Left ventricle myocardium superior (tissue), 1 donor: ENCODE results near the gene CCDC32. TPM values are rescaled to one million over a fixed set of nuclear protein-coding genes. Genes with fewer than 3 reads are reported as not detected.

Experiments used
- ATAC-seq: fragments of 200-7000 bp; cut with Tn5 transposase; one replicate; pipeline ENCODE4 v1.9.1; 2020; ENCODE audit warnings: mild to moderate bottlenecking, moderate library complexity
- DNase-seq: peaks from one replicate; pipeline ENCODE4 v3.0.0-alpha.2; 2020
- intact Hi-C: fragments of 100-400 bp; cut with micrococcal nuclease; formaldehyde crosslinking; loops from one replicate; pipeline ENCODE4 v1.11.0; 2022
- total RNA-seq: library from RNA; stranded (reverse); fragmentation: NEBNext Ultra II Directional; extraction: Animal tissue kit (Norgen Biotek cat#: 25700); gene quantifications from one replicate; pipeline ENCODE4 v1.2.1, GENCODE V29; 2021
- donor health status: DM: no; HTN: yes; CAD: no; lungs with severe emphysema.

CCDC32 gene
- total RNA-seq, 1 donor from 2014 or later = 17.5 TPM

DNA sequence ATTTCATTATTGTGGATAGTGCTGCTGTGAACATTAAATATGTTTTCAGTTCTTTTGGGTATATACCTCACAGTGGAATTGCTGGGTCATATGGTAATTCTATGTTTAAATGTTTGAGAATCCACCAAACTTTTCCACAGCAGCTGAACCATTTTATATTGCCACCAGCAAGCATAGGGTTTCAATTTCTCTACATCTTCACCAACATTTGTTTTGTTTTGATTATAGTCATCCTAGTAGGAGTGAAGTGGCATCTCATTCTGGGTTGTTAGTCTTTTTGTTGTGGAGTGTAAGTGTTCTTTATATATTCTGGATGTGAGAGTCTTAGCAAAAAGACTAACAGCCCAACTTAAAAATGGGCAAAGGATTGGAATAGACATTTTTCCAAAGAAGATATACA is 10.3 kb upstream of the CCDC32 start:
- intact Hi-C loops = no loop called here

GRCh38 chr15:40569129-40569953 is 4.5 kb upstream of the CCDC32 start, which contains the start of gene RPUSD2:
Gene RPUSD2, plus strand, starts transcription at chr15:40569299. Its CDS starts 39 bp downstream, at chr15:40569338.
- peak; percentile 94 for DNase-seq
- ATAC-seq = peak; percentile 82
- intact Hi-C loops = no loop called here

More for the DNA sequence above, 10.3 kb upstream of the CCDC32 start:
- ATAC-seq = no peak
- no peak for DNase-seq

- intact Hi-C loops = no loop called here
These were observed 2.3 kb upstream of the CCDC32 start for GRCh38 chr15:40567111-40567510.

GRCh38 chr15:40565333-40566238 is 744 bp upstream of the CCDC32 start:
- no peak for DNase-seq
- ATAC-seq = no peak
- intact Hi-C loops = no loop called here

More at GRCh38 chr15:40567111-40567510, 2.3 kb upstream of the CCDC32 start:
- DNase-seq = no peak
- no peak for ATAC-seq

DNA sequence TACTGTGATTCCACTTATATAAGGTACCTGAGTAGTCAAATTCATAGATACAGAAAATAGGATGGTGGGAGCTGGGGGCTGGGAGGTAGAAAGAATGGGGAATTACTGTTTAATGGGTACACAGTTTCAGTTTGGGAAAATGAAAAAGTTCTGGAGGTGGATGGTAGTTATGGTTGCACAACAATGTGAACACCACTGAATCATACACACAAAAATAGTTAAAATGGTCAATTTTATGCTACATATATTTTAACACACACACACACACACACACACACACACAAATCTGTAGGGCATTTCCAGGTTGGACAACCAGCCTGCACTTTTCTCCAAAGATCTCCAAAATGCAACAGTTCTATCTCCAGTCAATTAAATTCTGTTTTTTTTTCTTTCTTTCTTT is 1.4 kb downstream of the CCDC32 start:
- ATAC-seq = no peak
- intact Hi-C loops = no loop called here
- no peak for DNase-seq

DNA sequence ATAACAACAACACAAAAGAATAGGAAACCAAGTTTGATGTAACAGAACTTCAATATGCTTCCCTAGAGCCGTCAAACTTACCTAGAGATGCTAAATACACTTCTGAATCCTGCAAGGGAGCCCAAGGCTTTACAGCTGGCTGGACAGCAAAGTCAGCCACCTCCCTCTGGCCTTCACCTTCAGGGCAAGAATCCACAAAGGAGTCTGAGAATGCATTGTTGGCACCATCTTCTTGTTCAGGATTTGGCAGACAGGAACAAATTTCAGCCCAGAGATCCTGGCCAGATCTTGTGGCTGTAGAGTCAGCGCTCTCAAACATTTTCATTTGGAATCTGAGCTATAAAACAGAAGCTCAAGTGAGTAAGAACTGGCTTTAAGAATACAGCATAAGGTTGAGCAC is 2.2 kb downstream of the CCDC32 start:
- ATAC-seq (no peak), DNase-seq (no peak)
- intact Hi-C loops = no loop called here

GRCh38 chr15:40558952-40559742 is 5.7 kb downstream of the CCDC32 start:
- ATAC-seq (no peak), DNase-seq (no peak)
- intact Hi-C loops = no loop called here

- ATAC-seq = no peak
- intact Hi-C loops = no loop called here
- DNase-seq = no peak
These were observed 9.0 kb downstream of the CCDC32 start for GRCh38 chr15:40555876-40556275.

GRCh38 chr15:40554161-40554525 is 10.7 kb downstream of the CCDC32 start:
- DNase-seq (no peak), ATAC-seq (no peak)
- intact Hi-C loops = no loop called here

- DNase-seq = no peak
- intact Hi-C loops = no loop called here
- ATAC-seq = peak; percentile 51
These were observed 14.4 kb downstream of the CCDC32 start for GRCh38 chr15:40550341-40551037.

GRCh38 chr15:40549894-40550293 is 14.9 kb downstream of the CCDC32 start:
- ATAC-seq = peak; percentile 95
- intact Hi-C loops = no loop called here
- peak; percentile 92 for DNase-seq

DNA sequence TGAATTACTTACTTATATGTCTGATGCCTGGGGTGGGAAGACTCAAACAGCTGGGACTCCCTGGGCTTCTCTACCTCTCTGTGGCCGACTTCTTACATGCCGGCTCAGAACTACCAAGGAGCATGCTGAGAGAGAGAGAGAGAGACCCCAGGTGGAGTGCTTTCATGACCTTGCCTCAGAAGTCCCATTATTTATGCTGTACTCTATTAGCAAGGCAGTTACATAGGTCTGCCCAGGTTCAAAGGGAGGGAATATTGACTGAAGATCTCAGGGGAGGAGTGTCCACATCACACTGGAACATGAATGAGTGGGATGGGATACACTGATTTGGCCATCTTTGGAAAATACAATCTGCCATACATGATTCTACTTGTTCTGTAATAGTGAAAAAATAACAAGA is 16.2 kb downstream of the CCDC32 start:
- ATAC-seq (no peak), DNase-seq (no peak)
- intact Hi-C loops = no loop called here

DNA sequence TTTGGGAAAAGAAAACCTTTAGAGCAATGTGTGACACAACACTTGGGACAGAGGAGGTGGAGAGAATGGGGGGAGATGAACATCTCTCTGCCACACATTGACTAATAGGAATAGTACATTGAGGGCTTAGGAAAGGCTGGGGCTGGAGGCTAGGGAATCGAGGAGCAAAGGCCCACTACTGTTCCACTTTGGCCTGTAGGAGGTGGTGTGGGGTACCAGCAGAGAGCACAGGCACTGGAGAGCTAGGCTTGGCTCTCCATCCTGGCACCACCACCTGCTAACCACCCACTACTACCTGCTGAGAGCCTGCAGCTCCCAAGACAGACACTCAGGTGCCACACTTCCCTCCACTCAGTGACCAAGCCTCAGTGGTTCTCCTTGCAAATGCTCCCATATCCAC is 19.4 kb downstream of the CCDC32 start:
- DNase-seq = no peak
- ATAC-seq = no peak
- intact Hi-C loops = no loop called here

DNA sequence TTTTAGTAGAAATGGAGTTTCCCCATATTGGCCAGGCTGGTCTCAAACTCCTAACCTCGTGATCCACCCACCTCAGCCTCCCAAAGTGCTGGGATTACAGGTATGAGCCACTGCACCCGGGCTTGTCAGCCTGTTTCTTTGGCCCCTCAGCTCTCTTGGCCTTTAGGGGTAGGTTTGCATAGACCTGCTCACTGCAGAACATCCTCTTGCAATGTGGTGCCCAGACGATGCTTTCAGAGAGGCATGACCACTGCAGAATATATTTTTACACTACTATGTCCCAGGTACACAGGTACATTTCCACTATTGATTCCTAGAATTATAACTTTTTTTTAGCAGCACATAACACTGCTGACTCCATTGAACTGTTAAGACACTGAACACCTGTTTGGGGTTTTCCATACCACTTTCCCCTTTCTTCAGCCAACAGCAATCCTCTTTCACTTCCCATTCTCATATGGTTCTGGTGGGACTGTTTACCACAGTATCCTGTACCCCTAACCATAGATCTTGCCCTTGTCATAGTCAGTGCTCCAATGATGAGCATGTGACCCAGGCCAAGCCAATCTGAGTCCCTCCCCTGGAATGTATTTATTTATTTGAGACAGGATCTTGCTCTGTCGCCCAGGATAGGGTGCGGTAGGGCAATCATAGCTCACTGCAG is 21.1 kb downstream of the CCDC32 start:
- no peak for DNase-seq
- ATAC-seq = no peak
- intact Hi-C loops = no loop called here

- intact Hi-C loops = no loop called here
- ATAC-seq (no peak), DNase-seq (no peak)
These were observed 21.8 kb downstream of the CCDC32 start for GRCh38 chr15:40543082-40543481.

DNA sequence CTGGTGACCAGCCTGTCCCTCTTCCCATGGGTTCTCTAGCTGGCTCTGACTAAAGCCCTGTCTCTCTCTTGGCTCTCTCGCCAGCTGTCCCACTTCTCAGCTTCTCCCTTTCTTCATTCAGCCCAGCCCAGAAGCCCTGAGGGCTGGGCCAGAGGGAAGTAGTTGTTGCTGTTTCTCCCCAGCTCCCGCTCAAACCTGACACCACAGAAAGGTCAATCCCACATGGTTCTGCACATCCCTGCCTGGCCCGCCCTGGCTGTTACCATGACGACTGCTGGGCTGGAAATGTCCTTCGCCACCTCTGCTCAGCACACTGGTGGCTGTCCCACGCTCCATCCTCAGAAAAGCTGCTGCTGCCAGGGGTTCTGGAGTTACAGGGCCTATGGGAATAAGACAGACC is 25.9 kb downstream of the CCDC32 start:
- ATAC-seq (no peak), DNase-seq (no peak)
- intact Hi-C loops = no loop called here

- intact Hi-C loops = no loop called here
- ATAC-seq (peak; percentile 28), DNase-seq (no peak)
These were observed 28.3 kb downstream of the CCDC32 start for GRCh38 chr15:40536501-40536900.

DNA sequence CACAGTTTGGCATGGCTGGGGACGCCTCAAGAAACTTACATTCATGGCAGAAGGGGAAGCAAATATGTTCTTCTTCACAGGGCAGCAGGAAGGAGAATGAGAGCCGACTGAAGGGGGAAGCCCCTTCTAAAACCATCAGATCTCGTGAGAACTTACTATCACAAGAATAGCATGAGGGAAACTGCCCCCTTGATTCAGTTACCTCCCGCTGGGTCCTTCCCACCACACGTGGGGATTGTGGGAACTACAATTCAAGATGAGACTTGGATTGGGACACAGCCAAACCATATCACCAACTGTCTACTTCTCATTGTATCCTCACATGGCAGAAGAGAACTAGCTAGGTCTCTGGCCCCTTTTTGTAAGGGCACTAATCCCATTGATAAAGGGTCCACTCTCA is 30.5 kb downstream of the CCDC32 start:
- intact Hi-C loops = no loop called here
- ATAC-seq = no peak
- no peak for DNase-seq
